GM18951 (cell line): ENCODE results near the gene CEP128.

Experiments
- POLR2A ChIP-seq: IDR thresholded peaks from 4 replicates; pipeline ENCODE4 v1.6.1; 2011; ENCODE audit warnings: mild to moderate bottlenecking; ENCODE audit not compliant: insufficient read length, insufficient read depth; ENCODE audit errors: extremely low read depth
- in situ Hi-C: fragments of 300-500 bp; cut with MboI; formaldehyde crosslinking; loops from one replicate; pipeline ENCODE4 v1.12.0; 2022; ENCODE audit warnings: low sequenced_read_pairs, mixed read lengths, inconsistent platforms; ENCODE audit not compliant: unreplicated experiment

Gene CEP128

DNA sequence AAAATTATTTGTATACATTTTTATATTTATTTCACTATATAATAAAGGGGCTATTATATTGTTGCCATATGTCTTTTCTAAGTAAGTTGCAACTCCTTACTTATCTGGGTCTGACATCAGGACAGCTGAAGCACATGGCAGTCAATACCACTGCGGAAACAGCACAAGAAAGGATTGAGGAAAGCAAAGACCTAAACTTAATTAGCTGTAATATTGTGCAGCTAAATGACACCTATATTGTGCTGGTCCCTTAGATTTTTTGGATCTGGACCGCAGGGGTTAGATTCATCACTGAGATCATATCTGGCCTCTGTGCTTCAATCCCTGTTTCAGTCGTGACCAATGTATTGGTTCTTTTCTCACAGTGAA, 370.6 kb downstream of the CEP128 start:
- in situ Hi-C loops: no loop called here

DNA sequence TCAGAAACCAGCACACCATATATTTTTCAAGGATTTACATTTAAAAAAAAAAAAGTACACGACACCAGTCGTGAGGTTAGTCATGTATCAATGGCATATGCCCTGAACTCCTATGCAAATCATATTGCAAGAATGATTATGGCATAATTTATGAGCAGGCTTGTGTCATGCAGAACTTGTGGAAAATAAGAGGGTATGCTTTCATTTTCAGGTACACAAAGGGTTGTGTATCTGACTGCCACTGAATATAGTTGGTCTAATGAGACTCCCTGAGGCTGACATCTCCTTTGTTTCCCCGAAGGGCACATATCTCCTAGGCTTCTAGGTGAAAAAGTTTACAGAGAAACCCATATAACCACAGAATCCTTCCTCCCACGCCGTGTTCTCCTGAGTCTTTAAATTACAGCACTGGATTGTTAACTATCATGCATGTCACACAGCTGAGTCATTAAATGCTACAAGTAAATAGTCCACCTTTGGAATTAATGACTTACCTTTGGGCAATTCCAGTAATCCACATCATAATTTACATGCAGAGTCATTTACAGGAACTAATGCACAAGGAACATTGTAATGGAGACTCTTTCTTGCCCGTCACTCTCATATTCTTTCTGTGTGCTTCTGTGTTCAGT, 373.5 kb downstream of the CEP128 start:
- no peak for TF ChIP-seq POLR2A

More for the DNA sequence above, 370.6 kb downstream of the CEP128 start:
- TF ChIP-seq POLR2A: no peak

DNA sequence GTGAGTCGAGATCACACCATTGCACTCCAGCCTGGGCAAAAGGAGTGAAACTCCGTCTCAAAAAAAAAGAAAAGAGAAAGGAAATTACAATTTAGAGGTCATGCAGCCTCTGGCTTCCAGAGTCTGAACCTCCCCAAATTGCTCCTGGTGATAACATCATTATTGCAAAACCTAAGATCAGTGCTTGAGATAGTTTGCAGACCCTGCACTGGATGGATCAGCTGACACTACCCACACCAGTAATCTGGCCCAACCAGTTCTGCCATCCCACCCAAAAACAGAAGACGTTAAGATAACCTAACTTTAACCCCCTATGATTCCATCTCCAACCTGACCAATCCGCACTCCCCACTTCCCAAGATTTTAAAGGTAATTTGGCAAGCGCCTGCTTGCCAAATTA, 376.5 kb downstream of the CEP128 start:
- in situ Hi-C loops: no loop called here

More for the DNA sequence above, 373.5 kb downstream of the CEP128 start:
- in situ Hi-C loops: no loop called here

DNA sequence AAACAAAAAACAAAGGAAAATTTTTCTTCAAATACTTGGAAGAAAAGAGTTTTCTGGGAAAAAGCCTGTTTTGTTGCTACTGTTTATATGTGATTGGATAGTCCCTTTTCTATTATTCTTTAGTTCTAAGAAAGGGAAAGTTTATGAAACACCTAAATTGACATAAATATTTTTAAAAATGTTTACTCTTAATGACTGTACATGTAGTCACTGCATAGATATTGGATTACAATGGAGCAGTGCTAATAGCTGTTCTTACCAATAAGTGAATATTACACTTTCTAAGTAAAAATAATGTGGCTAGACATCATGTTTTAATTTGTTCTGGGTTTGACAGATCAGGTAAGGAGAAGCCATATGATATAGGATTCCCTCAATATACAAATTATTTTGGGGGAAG, 377.5 kb downstream of the CEP128 start:
- no peak for TF ChIP-seq POLR2A
- in situ Hi-C loops: no loop called here

More for the DNA sequence above, 376.5 kb downstream of the CEP128 start:
- no peak for TF ChIP-seq POLR2A

DNA sequence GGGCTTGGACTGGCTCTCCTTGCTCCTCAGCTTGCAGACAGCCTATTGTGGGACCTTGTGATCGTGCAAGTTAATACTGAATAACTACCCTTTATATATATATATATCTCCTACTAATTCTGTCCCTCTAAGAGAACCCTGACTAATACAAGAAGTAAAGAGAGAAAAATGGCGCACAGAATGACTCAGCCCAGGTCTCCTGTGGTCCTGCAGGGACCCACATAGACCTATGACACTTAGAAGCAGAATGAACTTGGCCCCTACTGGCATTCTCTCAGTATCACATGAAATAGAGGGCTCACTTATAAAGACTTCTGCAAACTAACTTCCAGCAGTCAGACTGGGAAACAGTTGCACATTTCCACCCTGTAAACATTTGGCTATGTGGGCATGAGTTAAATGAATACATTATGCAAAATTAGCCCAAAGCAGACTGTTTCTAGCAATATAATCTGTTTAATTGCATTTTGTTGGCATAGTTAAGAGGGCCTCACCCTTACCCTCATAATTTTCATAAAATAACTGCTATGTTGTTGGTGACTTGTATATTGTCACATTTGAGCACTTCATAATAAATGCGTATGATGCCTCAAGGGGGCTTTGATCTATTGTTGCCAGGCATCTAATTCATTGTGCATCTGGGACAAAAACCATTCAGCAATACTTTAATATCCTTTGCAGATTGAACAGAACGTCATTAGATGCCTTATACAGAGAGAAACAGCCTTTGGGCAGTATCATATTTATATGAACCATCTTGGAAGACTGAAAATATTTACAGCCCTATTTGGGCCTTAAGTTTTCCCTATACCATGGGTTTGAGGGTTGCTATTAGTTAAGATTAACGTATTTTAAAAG, 380.5 kb downstream of the CEP128 start:
- no peak for TF ChIP-seq POLR2A
- in situ Hi-C loops: no loop called here

DNA sequence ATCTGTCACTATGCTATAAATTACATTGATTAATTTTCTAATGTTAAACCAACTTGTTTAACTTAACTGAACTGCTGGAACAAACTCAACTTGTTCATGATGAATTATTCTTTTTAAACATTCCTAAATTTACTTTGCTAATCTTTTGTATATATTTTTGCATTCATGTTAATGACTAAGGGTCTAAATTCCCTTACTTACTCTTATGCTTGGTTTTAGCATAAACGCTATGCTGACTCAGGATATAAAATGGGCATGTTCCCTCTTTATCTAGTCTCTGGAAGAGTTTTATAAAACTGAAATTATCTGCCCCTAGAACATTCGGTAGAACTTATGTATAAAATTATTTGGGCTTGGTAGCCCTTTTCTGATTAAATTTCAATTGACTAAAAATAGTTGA, 387.4 kb downstream of the CEP128 start:
- in situ Hi-C loops: no loop called here
- TF ChIP-seq POLR2A: no peak

DNA sequence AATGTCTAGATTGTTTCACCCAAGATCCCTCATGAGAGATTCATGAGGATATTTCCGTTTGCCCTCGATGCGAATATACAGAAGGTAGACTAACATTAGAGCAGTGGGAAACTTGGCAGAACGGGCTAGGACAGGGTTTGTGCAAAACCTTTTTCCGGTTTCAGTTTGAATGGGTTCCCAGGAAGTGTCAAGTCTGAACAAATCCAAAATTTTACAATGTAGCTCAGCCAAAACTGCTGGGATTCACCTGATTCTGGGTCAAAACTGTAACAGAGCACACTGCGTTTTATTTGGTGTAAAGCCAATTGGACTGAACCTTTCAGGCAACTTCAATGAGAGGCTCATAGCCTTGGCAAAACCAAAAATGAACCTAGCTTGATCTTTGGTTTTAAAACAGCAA, 392.4 kb downstream of the CEP128 start:
- in situ Hi-C loops: no loop called here
- TF ChIP-seq POLR2A: no peak

DNA sequence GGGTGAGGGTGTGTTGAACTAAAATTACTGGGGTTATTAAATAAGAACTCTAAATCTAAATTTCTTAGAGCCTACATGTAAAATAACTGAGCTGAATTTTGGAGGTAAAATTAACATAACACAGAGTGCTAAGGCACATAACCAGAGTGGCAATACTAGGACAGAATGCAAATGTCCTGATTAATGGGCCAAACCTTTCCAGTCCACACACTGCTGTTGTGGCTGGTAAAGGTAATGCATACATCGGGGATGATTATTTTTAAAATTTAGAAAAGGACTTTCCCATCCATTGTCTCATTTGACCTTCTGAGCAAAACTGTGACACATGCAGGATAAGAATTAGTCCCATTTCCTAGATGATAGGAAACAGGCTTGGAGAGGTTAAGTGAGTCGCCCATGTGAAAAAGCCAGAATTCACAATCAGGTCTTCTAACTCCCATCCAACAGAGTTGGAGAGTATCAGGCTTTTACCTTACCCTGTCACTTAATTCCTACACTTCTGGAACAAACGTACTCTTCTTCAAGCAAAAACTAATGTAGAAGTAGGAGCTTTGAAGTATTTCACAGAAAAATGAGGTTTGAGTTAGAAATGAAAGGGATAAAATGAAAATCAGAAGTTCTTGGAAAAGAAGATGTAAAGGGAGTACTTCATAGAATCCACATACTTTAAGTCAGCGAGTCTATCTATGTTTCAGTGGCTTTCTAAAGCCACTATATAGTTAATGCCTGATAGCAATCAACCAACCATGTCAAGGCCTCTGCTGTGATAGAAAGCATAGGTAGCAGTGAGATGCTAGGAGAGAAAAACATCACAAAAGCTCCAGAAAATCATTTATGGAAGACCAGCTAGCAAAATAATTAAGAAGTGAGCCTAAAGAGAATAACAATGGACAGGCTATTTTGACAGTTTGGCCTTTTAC, 395.3 kb downstream of the CEP128 start:
- no peak for TF ChIP-seq POLR2A
- in situ Hi-C loops: no loop called here

DNA sequence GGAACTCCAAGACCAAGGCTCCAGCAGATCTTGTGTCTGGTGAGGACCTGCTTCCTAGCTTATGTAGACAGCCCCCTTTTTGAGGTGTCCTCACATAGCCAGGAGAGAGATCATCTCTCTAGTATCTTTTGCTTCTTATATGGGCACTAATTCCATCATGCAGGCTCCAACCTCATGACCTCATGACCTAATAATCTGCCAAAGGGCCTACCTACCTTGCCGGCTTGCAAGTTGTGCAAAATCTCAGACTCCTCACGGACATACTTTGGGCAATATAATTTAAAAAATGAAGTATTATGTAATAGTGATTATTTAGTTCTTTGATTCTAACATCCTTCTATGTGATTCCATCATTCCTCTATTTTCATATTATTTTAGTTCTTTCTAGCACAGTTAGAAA, 397.2 kb downstream of the CEP128 start:
- no peak for TF ChIP-seq POLR2A
- in situ Hi-C loops: no loop called here

DNA sequence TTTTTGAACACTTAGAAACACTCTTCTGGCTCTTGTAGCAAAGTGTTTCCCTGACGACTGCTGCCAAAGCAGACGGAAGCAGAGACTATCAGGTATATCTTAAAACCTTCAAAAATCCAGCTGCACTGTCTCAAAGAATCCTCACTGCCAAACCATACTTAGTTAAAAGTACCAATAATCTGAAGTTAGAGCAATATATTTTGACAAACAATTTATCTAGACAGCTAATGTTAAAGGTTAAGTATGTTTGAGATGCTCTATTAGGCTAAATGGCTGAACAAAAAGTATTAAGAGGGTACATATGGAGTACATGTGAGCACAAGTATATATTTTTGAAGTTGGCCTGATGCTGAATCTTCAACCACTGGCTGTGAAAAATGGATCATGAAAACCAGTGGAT, 398.3 kb downstream of the CEP128 start:
- in situ Hi-C loops: no loop called here
- TF ChIP-seq POLR2A: no peak

DNA sequence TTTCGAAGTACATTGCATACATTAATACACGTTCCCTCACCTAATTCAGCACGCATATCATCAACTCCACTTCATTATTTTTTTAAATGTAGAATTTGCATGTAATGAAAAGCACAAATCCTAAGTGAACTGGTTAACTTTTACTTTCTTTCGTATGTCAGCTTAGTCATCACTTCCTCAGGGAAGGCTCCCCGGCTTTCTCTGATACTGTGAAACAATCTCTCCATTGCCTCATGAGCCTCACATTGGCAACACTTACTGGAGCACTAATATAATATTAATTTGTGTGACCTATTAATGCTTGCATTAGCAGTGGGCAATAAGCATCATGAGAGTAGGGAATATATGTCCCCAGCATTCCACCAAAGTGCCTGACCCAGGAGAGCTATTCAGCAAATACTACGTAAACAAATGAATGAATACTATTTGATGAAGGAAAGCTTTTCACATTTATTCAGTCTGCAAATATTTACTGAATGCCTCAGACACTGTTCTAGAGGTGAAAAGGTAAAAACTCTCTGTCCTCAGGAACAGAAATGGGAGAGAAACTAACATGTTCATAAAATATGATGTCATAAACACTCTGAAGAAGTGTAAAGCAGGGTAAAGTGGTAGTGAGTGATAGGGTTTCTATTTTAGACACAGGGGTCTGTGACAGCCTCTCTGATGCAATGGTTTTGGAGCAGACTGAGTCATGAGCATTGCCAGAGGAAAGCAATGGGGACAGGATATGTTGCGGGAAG, 402.7 kb downstream of the CEP128 start:
- in situ Hi-C loops: no loop called here
- TF ChIP-seq POLR2A: no peak

DNA sequence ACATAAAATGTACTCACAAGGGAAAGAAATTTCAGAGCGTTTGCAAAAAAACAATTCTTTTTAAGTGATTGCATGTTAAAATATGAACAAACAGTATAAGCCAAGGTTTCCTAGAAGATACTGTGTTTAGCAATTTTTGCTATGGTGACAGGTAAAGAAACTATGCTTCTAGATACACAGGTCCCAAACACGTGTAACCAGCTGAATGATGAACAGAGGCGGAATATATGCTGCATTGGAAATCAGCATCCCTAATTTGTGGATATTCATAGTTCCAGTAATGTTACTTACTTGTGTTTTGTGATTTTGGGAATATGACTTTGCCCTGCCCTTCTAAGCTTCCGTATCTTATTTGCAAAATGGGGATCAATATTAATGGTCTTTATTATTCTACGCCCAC, 403.9 kb downstream of the CEP128 start:
- in situ Hi-C loops: no loop called here
- TF ChIP-seq POLR2A: no peak

DNA sequence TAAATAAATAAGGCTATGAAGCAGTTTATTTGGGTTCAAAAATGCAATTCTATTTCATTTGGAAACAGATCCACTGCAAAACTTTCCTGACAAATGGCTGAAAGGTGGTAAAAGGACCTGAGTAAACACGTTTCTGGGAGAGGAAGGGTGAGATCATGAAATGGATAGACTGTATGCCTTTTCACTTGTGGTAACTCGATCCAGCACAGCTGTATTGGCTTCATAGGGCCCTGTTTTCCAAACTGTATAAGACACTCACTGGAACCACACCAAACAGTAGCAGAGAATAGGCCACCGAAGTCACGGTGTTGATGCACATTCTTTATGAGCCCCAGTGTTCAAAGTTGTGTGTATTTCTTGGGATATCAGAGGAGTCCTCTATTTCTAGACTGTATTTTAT, 405.1 kb downstream of the CEP128 start:
- no peak for TF ChIP-seq POLR2A
- in situ Hi-C loops: no loop called here

DNA sequence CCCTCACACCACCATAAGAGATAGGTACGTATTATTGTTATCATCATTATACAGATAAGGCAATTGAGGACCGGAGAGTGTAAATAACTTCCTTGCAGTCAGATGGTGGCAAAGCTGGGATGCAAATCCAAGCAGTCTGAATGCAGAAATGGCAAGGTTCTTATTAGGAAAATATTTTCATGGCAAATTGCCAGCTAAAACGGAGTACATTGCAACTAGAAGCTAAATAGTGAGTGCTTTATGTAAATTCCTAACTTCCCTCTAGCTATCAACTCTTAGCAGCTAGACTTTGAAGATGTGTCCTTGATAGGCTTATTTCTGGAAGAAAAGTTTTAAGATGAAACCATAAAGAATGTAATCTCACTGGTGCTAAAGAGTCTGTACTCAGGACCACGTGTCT, 406.4 kb downstream of the CEP128 start:
- in situ Hi-C loops: no loop called here
- no peak for TF ChIP-seq POLR2A
